ENCODE measurements around the gene UBR2. TPM values are rescaled to one million over a fixed set of nuclear protein-coding genes. Genes with fewer than 3 reads are reported as not detected.
"Not testable (repeated sequence)": the region's sequence is repeated elsewhere in the genome, so short reads cannot be mapped to it uniquely, and the experiment has no call there.

The UBR2 gene
- total RNA-seq, 4 donors from 2014 or later, result 29.2 to 39.5 (median 30.6) TPM

- Histone ChIP-seq H3K4me3 (no peak overlapping the region), H3K36me3 (no peaks in the 10 kb centered on the region), H3K27ac (no peak overlapping the region), H3K9me3 (peaks cover 0 to 4% (median 0%) of the 10 kb centered on the region in 4 donors), H3K4me1 (peaks cover 0 to 8% (median 0%) of the 10 kb centered on the region in 4 donors), H3K27me3 (peaks cover 0 to 4% of the 10 kb centered on the region in 2 donors)
- no peak for TF ChIP-seq EP300 (IDR thresholded peaks at IDR 0.05)
- no peak for TF ChIP-seq POLR2A (IDR thresholded peaks at IDR 0.05)
- TF ChIP-seq CTCF (IDR thresholded peaks at IDR 0.05), result no peak
- WGBS, 2 donors, result 77 to 84% methylated on average over 5 of the region's 5 CpGs
- DNase-seq (ENCODE audit: low spot score in 2 of 2), result no peak
Measured at GRCh38 chr6:42552380-42552779, 11.4 kb upstream of the UBR2 start.

- Histone ChIP-seq H3K4me3 (no peak overlapping the region), H3K27me3 (peaks cover 0 to 4% of the 10 kb centered on the region in 2 donors), H3K36me3 (no peaks in the 10 kb centered on the region), H3K27ac (peak overlapping the region in 1 of 4 donors; percentile 69), H3K4me1 (no peaks in the 10 kb centered on the region), H3K9me3 (peaks cover 0 to 4% (median 0%) of the 10 kb centered on the region in 4 donors)
- DNase-seq (ENCODE audit: low spot score in 2 of 2), result no peak
- 81 to 85% methylated on average over 4 of the region's 4 CpGs for WGBS, 2 donors
- no peak for TF ChIP-seq POLR2A (IDR thresholded peaks at IDR 0.05)
- TF ChIP-seq EP300 (IDR thresholded peaks at IDR 0.05), result no peak
- TF ChIP-seq CTCF (IDR thresholded peaks at IDR 0.05), result no peak
Measured at GRCh38 chr6:42555477-42556457, 8.1 kb upstream of the UBR2 start.

GRCh38 chr6:42556462-42556861 is 7.4 kb upstream of the UBR2 start:
- H3K27ac ChIP-seq, result peak overlapping the region in 1 of 4 donors; percentile 69
- H3K36me3 ChIP-seq, result no peaks in the 10 kb centered on the region
- H3K4me3 ChIP-seq, result no peak overlapping the region
- peaks cover 0 to 4% of the 10 kb centered on the region in 2 donors for H3K27me3 ChIP-seq
- no peaks in the 10 kb centered on the region for H3K4me1 ChIP-seq
- TF ChIP-seq EP300 (IDR thresholded peaks at IDR 0.05) (no peak), CTCF (IDR thresholded peaks at IDR 0.05) (no peak), POLR2A (IDR thresholded peaks at IDR 0.05) (no peak)
- peaks cover 0 to 4% (median 0%) of the 10 kb centered on the region in 4 donors for H3K9me3 ChIP-seq
- WGBS, 2 donors, result 39 to 53% methylated on average over 4 of the region's 4 CpGs
- no peak for DNase-seq (ENCODE audit: low spot score in 2 of 2)

- H3K27ac ChIP-seq; H3K4me3 ChIP-seq; H3K4me1 ChIP-seq; H3K27me3 ChIP-seq; H3K9me3 ChIP-seq; DNase-seq (ENCODE audit: low spot score in 2 of 2); H3K36me3 ChIP-seq: not testable (repeated sequence)
- 81 to 84% methylated on average over 6 of the region's 6 CpGs for WGBS, 2 donors
Measured at GRCh38 chr6:42559276-42559675, 4.6 kb upstream of the UBR2 start.

GRCh38 chr6:42561986-42562385 is 1.8 kb upstream of the UBR2 start:
- Histone ChIP-seq H3K4me1 (peaks cover 0 to 23% (median 8%) of the 10 kb centered on the region in 4 donors), H3K27me3 (no peaks in the 10 kb centered on the region), H3K27ac (no peak overlapping the region), H3K9me3 (no peaks in the 10 kb centered on the region), H3K36me3 (no peaks in the 10 kb centered on the region), H3K4me3 (no peak overlapping the region)
- TF ChIP-seq POLR2A (IDR thresholded peaks at IDR 0.05) (no peak), EP300 (IDR thresholded peaks at IDR 0.05) (no peak), CTCF (IDR thresholded peaks at IDR 0.05) (no peak)
- DNase-seq (ENCODE audit: low spot score in 2 of 2), result no peak
- 52 to 72% methylated on average over 3 of the region's 3 CpGs for WGBS, 2 donors

All from tibial nerve (tissue), 4 donors.